CD4-positive, CD25-positive, alpha-beta regulatory T cell (primary cell): ENCODE data around the gene PLPP3. TPM values are rescaled to one million over a fixed set of nuclear protein-coding genes. Genes with fewer than 3 reads are reported as not detected.

Experiments used
- ATAC-seq, 2 donors: fragments of 150-1000 bp; cut with Tn5 transposase; one replicate each; pipeline ENCODE4 v1.10.0; 2021; ENCODE audit warnings: low read depth in 2 of 2, moderate number of reproducible peaks in 2 of 2, moderate library complexity in 1 of 2
- DNase-seq, 3 donors: peaks; one replicate each; pipeline versions ENCODE4 v3.0.0 to v3.0.0-alpha.2; 2012 to 2022; ENCODE audit warnings: mixed read lengths in 1 of 3
- H3K27ac ChIP-seq: one replicate; pipeline ENCODE4 v1.7.0; 2013; ENCODE audit warnings: mild to moderate bottlenecking, low read length; ENCODE audit not compliant: insufficient read depth, poor library complexity, severe bottlenecking
- H3K27me3 ChIP-seq: one replicate; pipeline ENCODE4 v1.7.0; 2013; ENCODE audit warnings: low read length; ENCODE audit not compliant: control insufficient read depth, insufficient read depth
- H3K36me3 ChIP-seq: one replicate; pipeline ENCODE4 v1.7.0; 2013; ENCODE audit warnings: mild to moderate bottlenecking, low read length, moderate library complexity; ENCODE audit not compliant: control insufficient read depth, insufficient read depth
- H3K4me1 ChIP-seq: 2 replicates; pipeline ENCODE4 v1.7.0; 2013; ENCODE audit warnings: mild to moderate bottlenecking, low read length; ENCODE audit not compliant: insufficient read depth, control insufficient read depth, poor library complexity, severe bottlenecking
- H3K4me3 ChIP-seq: one replicate; pipeline ENCODE4 v1.7.0; 2013; ENCODE audit warnings: low read depth, mild to moderate bottlenecking, low read length, moderate library complexity
- H3K9me3 ChIP-seq, 2 experiments: 1 replicate in 1 of 2; 2 replicates in 1 of 2; pipeline ENCODE4 v1.7.0; 2013; ENCODE audit warnings: low read length in 2 of 2, mild to moderate bottlenecking in 1 of 2, moderate library complexity in 1 of 2; ENCODE audit not compliant: control insufficient read depth in 2 of 2
- H3K27ac Mint-ChIP-seq, 3 donors: one replicate each; pipeline ENCODE4 v1.8.0; 2020 to 2022; ENCODE audit warnings: mild to moderate bottlenecking in 3 of 3, mixed read lengths in 3 of 3, moderate library complexity in 2 of 3
- H3K27me3 Mint-ChIP-seq: one replicate; pipeline ENCODE4 v1.8.0; 2022; ENCODE audit warnings: mild to moderate bottlenecking, mixed read lengths
- H3K36me3 Mint-ChIP-seq: one replicate; pipeline ENCODE4 v1.8.0; 2020; ENCODE audit warnings: mixed read lengths
- H3K4me1 Mint-ChIP-seq, 4 donors: one replicate each; pipeline ENCODE4 v1.8.0; 2020 to 2022; ENCODE audit warnings: mixed read lengths in 4 of 4, mild to moderate bottlenecking in 1 of 4
- H3K4me3 Mint-ChIP-seq, 4 donors: one replicate each; pipeline ENCODE4 v1.8.0; 2020 to 2022; ENCODE audit warnings: mild to moderate bottlenecking in 4 of 4, mixed read lengths in 4 of 4, moderate library complexity in 3 of 4
- H3K9me3 Mint-ChIP-seq, 7 donors: one replicate each; pipeline ENCODE4 v1.8.0; 2020 to 2022; ENCODE audit warnings: mixed read lengths in 7 of 7, mild to moderate bottlenecking in 3 of 7, moderate library complexity in 2 of 7
- polyA plus RNA-seq, 4 donors: library from polyadenylated mRNA; unstranded; fragments of 300-500 nt; fragmentation: Illumina TruSeq; gene quantifications; one replicate each; pipeline ENCODE4 v1.2.3, GENCODE V29; 2021
- total RNA-seq: library from RNA; stranded (reverse); gene quantifications from one replicate; pipeline ENCODE4 v1.2.3, GENCODE V29; 2022

Gene PLPP3
- total and polyA plus RNA-seq, 5 donors from 2014 or later: 0.13 TPM; not detected in 4

GRCh38 chr1:56584910-56585528 is 5.7 kb upstream of the PLPP3 start:
- no peak overlapping the region for H3K4me3 ChIP-seq
- Mint-ChIP-seq H3K9me3 (peaks cover 0 to 4% (median 0%) of the 10 kb centered on the region in 7 donors), H3K27me3 (peaks cover 11% of the 10 kb centered on the region), H3K4me1 (peaks cover 0 to under 1% (median 0%) of the 10 kb centered on the region in 4 donors), H3K4me3 (no peak overlapping the region), H3K27ac (no peak overlapping the region), H3K36me3 (no peaks in the 10 kb centered on the region)
- peaks cover 6% of the 10 kb centered on the region for H3K27me3 ChIP-seq
- no peaks in the 10 kb centered on the region for H3K36me3 ChIP-seq
- H3K4me1 ChIP-seq: no peaks in the 10 kb centered on the region
- H3K27ac ChIP-seq: no peak overlapping the region
- ATAC-seq (no peak), DNase-seq (peak in 1 of 3 donors; percentile 16)
- H3K9me3 ChIP-seq: no peaks in the 10 kb centered on the region

GRCh38 chr1:56583957-56584468 is 4.7 kb upstream of the PLPP3 start:
- H3K4me1 Mint-ChIP-seq: peaks cover 0 to 6% (median 2%) of the 10 kb centered on the region in 4 donors
- peaks cover 13% of the 10 kb centered on the region for H3K27me3 Mint-ChIP-seq
- peaks cover 0 to 2% (median 0%) of the 10 kb centered on the region in 7 donors for H3K9me3 Mint-ChIP-seq
- Histone ChIP-seq H3K36me3 (no peaks in the 10 kb centered on the region), H3K27me3 (peaks cover 7% of the 10 kb centered on the region), H3K4me1 (peaks cover 5% of the 10 kb centered on the region), H3K9me3 (no peaks in the 10 kb centered on the region), H3K27ac (no peak overlapping the region), H3K4me3 (no peak overlapping the region)
- H3K27ac Mint-ChIP-seq: no peak overlapping the region
- H3K36me3 Mint-ChIP-seq: no peaks in the 10 kb centered on the region
- H3K4me3 Mint-ChIP-seq: no peak overlapping the region
- DNase-seq: no peak
- no peak for ATAC-seq

- H3K27me3 ChIP-seq: peaks cover 19% of the 10 kb centered on the region
- no peak for DNase-seq
- no peak overlapping the region for H3K4me3 Mint-ChIP-seq
- peaks cover 0 to 6% (median 2%) of the 10 kb centered on the region in 4 donors for H3K4me1 Mint-ChIP-seq
- H3K4me3 ChIP-seq: no peak overlapping the region
- no peaks in the 10 kb centered on the region for H3K36me3 ChIP-seq
- H3K4me1 ChIP-seq: peaks cover 8% of the 10 kb centered on the region
- H3K27ac ChIP-seq: no peak overlapping the region
- peaks cover 0 to 2% (median 0%) of the 10 kb centered on the region in 7 donors for H3K9me3 Mint-ChIP-seq
- ATAC-seq: no peak
- no peak overlapping the region for H3K27ac Mint-ChIP-seq
- H3K27me3 Mint-ChIP-seq: peaks cover 36% of the 10 kb centered on the region
- H3K36me3 Mint-ChIP-seq: no peaks in the 10 kb centered on the region
- no peaks in the 10 kb centered on the region for H3K9me3 ChIP-seq
These were observed 1.4 kb upstream of the PLPP3 start for GRCh38 chr1:56580771-56581170.

- Histone ChIP-seq H3K27me3 (peaks cover 19% of the 10 kb centered on the region), H3K4me1 (peaks cover 8% of the 10 kb centered on the region), H3K27ac (no peak overlapping the region), H3K4me3 (no peak overlapping the region), H3K36me3 (no peaks in the 10 kb centered on the region), H3K9me3 (no peaks in the 10 kb centered on the region)
- Mint-ChIP-seq H3K4me1 (peaks cover 0 to 6% (median 2%) of the 10 kb centered on the region in 4 donors), H3K27me3 (peaks cover 36% of the 10 kb centered on the region), H3K9me3 (peaks cover 0 to 2% (median 0%) of the 10 kb centered on the region in 7 donors), H3K27ac (no peak overlapping the region), H3K36me3 (no peaks in the 10 kb centered on the region), H3K4me3 (peak overlapping the region in 1 of 4 donors; percentile 56)
- DNase-seq (no peak), ATAC-seq (no peak)
These were observed 1.0 kb downstream of the PLPP3 start for GRCh38 chr1:56578138-56578962.

GRCh38 chr1:56577406-56578137 is 1.8 kb downstream of the PLPP3 start:
- ATAC-seq (no peak), DNase-seq (no peak)
- Histone ChIP-seq H3K27me3 (peaks cover 19% of the 10 kb centered on the region), H3K4me3 (no peak overlapping the region), H3K36me3 (no peaks in the 10 kb centered on the region), H3K9me3 (no peaks in the 10 kb centered on the region), H3K27ac (no peak overlapping the region), H3K4me1 (peaks cover 8% of the 10 kb centered on the region)
- no peaks in the 10 kb centered on the region for H3K36me3 Mint-ChIP-seq
- peaks cover 0 to 6% (median 3%) of the 10 kb centered on the region in 4 donors for H3K4me1 Mint-ChIP-seq
- H3K27ac Mint-ChIP-seq: no peak overlapping the region
- H3K4me3 Mint-ChIP-seq: no peak overlapping the region
- H3K27me3 Mint-ChIP-seq: peaks cover 36% of the 10 kb centered on the region
- peaks cover 0 to 2% (median 0%) of the 10 kb centered on the region in 7 donors for H3K9me3 Mint-ChIP-seq

- peaks cover 8% of the 10 kb centered on the region for H3K4me1 ChIP-seq
- H3K27ac ChIP-seq: no peak overlapping the region
- H3K9me3 ChIP-seq: no peaks in the 10 kb centered on the region
- ATAC-seq: no peak
- no peaks in the 10 kb centered on the region for H3K36me3 ChIP-seq
- Mint-ChIP-seq H3K27ac (no peak overlapping the region), H3K4me3 (no peak overlapping the region), H3K27me3 (peaks cover 36% of the 10 kb centered on the region), H3K36me3 (no peaks in the 10 kb centered on the region), H3K9me3 (peaks cover 0 to 2% (median 0%) of the 10 kb centered on the region in 7 donors), H3K4me1 (peaks cover 0 to 8% (median 4%) of the 10 kb centered on the region in 4 donors)
- DNase-seq: no peak
- H3K4me3 ChIP-seq: no peak overlapping the region
- peaks cover 19% of the 10 kb centered on the region for H3K27me3 ChIP-seq
These were observed 2.4 kb downstream of the PLPP3 start for GRCh38 chr1:56576880-56577405.

- ATAC-seq: no peak
- peaks cover 8% of the 10 kb centered on the region for H3K4me1 ChIP-seq
- no peaks in the 10 kb centered on the region for H3K36me3 Mint-ChIP-seq
- H3K4me1 Mint-ChIP-seq: peaks cover 0 to 8% (median 4%) of the 10 kb centered on the region in 4 donors
- no peak overlapping the region for H3K4me3 ChIP-seq
- H3K9me3 ChIP-seq: no peaks in the 10 kb centered on the region
- no peaks in the 10 kb centered on the region for H3K9me3 Mint-ChIP-seq
- DNase-seq: no peak
- H3K4me3 Mint-ChIP-seq: no peak overlapping the region
- H3K27ac ChIP-seq: no peak overlapping the region
- no peaks in the 10 kb centered on the region for H3K36me3 ChIP-seq
- no peak overlapping the region for H3K27ac Mint-ChIP-seq
- peaks cover 19% of the 10 kb centered on the region for H3K27me3 ChIP-seq
- peaks cover 36% of the 10 kb centered on the region for H3K27me3 Mint-ChIP-seq
These were observed 3.5 kb downstream of the PLPP3 start for GRCh38 chr1:56575865-56576264.
